HG03442 (cell line): ENCODE results near the gene TCF19.

ENCODE experiments used
- ATAC-seq: cut with Tn5 transposase; IDR thresholded peaks from one replicate; pipeline ENCODE4 v1.9.1; 2021; ENCODE audit warnings: mild to moderate bottlenecking, moderate library complexity; ENCODE audit not compliant: unreplicated experiment

The TCF19 gene, protein sequence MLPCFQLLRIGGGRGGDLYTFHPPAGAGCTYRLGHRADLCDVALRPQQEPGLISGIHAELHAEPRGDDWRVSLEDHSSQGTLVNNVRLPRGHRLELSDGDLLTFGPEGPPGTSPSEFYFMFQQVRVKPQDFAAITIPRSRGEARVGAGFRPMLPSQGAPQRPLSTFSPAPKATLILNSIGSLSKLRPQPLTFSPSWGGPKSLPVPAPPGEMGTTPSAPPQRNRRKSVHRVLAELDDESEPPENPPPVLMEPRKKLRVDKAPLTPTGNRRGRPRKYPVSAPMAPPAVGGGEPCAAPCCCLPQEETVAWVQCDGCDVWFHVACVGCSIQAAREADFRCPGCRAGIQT

DNA sequence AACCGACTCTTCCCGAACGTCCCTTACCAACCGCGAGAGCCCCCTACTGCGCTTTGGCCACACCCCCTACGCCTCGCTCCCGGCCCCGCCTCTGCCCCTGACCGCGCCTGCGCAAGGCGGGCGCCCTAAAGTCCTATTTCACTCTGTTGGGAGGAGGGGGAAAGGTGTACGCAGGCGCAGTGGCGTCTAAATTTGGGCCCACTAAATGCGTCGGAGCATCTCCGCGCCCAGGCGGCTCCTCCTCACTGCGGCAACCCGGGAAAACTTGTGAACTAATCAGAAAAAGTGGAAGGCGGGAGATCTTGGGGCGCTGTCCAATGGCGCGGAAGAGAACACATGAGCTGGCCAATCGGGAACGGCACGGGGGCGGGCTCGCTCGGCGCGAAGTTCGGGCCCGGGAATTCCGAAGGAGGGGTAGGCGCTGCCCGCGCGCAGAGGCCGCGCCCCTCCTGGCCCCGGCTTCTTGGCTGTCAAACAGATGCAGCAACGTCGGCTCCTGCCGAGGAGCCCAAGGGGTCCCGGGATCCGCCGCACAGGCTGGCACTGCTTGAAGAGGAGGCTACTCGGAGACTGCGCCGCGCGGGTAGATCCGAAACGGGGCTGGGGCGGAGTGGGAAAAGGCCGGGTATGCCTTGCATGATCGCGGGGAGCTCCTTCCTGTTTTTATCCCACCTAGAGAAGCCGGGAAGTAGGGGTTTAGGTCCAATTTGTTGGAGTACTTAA is at the start of gene TCF19:
TCF19 (plus strand) TSS at position 450 of the 723 bp plus-strand sequence. CDS start 881 bp downstream, outside the sequence.
- ATAC-seq: peak; percentile 84

DNA sequence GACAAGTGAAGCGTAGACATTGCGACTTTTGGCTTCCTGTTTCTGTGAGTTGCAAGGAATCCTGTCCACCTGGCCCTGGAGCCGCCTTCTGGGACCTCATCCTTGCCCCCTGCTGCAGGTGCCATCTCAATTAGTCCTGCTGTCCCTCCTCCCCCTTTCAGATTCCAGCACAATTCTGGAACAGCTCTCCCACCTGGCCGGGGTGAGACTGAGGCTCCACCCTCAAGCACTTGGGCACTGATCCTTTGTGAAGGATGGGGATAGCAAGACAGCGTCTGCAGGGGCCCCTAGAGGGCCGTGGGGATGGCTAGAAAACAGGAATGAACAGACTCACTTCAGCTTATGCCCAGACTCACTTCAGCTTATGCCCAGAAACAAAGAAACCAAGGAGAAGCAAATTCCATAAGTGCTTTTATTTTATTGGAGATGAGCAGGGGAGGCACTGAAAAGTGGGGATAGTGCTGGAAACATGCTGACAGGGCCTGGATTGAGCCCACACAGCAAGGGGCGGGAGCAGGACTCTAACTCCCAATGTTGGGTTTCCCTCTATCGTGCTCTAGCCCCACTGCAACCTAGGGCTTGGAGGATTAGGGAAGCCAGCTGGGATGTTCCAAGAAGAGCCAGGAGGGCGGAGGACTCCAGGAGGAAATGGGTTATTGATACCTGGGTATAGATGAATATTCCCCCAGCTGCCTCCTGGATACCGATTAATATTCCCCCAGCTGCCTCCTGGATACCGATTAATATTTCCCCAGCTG is 47.4 kb upstream of the TCF19 start:
- no peak for ATAC-seq

DNA sequence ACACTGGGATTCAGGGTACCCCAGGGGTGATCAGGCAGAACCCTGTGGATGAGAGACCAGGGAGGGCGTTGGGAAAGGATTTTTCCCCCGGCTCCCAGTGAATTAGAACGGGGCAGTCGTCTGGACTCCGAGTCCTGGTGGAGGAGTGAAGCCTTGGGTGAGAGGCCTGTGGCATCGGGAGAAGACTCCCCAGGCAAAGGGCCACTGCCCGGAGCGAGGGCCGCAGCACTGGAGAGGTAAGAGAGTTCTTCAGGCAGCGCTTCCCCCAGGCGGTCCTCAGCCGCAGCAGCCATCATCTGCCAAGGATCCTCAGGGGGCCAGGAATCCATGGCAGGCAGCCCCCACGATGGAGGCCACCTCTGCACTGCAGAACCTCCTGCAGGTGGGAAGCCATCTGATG is 46.7 kb upstream of the TCF19 start:
- no peak for ATAC-seq

DNA sequence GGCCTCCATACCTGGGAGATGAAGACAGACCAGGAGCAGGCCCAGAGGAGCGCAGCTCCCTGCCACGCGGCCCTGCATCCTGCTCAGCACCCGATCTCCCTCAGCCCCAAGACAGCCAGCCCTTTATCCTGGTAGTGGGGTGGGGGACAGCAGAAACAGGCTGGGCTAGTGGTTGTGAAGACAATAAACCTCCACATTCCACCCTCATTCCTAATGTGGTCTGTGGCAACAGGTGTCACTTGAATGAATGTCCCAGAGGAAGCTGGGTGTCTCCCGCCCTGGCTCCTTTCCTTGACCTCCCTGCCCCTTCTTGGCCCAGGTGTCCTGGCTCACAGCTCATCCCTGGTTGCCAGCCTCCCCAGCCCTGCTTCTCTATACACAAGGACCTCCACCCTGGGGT is 45.9 kb upstream of the TCF19 start, which contains the start of gene C6orf15:
C6orf15 (minus strand) TSS at position 98 of the 400 bp plus-strand sequence; CDS start at position 78, 20 bp downstream.
- ATAC-seq: no peak

DNA sequence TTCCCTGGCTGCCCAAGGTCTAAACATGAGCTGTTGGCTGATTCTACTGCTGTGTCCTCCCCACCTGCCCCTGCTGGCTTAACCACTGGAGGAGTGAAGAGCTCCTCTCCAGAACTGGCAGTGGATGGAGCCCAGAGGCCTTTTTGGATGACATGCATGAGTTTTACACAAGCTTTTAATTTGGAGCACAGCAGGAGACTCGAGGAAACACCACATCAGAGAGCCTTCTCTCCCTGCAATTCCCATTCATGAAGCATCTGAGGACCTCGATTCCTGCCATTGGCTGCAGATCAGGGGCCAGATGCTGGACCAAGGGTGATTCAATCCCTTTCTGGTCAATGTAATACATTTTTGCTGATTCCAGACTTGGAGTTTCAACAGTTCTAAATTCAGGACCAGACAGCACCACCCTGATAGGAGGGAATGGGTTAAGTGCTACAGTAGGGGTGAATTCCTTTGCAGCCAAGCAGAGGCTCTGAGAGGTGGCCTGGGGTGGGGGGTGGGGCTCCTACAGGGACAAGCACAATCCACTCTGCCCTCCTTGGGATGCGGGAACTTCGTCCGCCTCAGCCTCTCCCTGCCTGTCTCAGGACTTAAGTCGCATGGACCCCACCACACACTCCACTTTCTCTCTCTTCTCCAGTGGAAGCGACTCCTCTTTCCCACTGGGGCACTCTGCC is 44.4 kb upstream of the TCF19 start:
- ATAC-seq: no peak

DNA sequence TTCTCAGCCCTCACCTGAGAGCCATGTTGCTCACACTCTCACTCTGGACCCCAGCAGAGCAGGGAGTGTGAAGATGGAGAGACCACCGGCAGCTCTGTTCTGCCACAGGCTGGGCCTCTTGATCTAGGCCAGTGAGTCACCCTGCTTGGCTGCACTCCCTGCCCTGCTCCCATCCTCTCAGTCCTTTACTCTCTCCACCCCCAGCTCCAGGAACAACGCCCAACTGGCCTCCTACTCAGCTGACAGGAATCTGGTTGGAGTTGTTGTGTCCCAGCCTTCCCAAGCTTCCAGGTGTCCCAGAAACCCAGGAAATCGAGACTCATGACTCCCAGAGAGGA is 43.9 kb upstream of the TCF19 start, which contains the start of gene PSORS1C1:
PSORS1C1 (plus strand) TSS at position 260 of the 338 bp plus-strand sequence. CDS start 14,833 bp downstream, outside the sequence.
- ATAC-seq: no peak

DNA sequence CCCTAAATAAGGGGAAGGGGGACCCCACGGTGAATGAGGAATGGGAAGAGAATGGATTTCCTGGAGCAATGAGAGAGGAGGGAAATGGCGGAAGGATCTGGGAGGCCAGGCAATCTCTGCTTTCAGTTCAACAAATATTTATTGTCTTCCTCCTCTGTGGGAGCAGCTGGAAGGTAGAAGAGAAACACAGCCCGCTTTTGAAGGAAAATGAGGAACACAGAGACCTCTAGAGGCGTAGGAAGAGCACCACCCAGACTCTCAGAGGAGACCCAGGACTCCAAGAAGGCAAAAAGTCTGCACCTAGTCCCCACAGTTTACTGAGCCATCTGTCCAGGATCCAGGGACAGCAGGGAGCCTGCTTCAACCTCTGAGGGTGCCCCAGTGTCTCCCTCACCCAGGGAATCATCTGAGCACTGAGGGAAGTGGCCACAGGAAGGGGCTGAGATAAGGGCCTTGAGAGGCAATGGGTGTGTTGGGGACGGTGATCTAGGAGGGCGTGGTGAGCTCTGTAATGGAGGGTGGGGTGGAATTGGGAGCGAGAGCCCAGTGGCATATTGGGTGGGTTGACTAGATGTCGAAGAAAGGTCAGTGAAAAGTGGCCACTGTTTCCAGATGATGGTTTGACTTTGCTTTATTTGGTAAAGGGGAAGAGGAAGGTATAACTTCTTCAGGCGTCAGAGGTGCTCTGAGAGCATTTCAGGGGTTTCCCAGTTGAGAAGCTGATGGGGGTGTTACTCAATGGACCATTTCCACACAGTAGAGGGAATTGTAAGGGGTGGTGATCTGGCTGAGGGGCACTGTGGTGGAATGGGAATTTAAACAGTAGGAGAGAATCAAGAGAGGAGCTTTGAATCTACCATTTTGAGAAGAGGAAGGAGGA is 43.2 kb upstream of the TCF19 start:
- no peak for ATAC-seq

DNA sequence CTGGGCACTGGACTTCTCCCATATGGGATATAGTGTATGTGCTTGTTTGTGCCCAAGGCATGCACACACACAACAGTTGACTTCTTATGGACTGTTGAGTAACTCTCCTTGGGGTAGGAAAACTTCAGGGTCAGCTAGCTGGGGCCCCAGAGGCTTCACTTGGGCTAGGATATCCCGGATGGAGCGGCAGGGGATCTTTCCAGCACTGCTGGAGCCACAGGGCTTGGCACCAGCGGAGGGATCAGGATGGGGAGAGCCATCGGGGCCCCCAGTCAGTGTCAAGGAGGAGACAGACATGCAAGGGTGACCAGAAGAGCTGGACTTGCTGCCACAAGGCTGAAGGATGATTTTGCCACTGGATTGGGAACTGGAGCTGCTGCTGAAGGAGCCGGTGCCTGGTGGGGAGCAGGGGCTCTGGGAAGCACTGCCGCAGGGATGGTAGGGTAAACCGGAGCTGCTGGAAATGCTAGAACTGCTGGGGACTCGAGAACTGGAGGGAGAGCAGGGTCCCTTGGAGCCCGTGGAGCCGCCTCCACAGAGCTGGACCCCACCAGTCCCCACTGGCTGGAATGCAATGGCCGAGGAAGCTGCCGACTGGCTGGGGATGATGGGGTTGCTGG is 42.3 kb upstream of the TCF19 start:
- ATAC-seq: no peak

DNA sequence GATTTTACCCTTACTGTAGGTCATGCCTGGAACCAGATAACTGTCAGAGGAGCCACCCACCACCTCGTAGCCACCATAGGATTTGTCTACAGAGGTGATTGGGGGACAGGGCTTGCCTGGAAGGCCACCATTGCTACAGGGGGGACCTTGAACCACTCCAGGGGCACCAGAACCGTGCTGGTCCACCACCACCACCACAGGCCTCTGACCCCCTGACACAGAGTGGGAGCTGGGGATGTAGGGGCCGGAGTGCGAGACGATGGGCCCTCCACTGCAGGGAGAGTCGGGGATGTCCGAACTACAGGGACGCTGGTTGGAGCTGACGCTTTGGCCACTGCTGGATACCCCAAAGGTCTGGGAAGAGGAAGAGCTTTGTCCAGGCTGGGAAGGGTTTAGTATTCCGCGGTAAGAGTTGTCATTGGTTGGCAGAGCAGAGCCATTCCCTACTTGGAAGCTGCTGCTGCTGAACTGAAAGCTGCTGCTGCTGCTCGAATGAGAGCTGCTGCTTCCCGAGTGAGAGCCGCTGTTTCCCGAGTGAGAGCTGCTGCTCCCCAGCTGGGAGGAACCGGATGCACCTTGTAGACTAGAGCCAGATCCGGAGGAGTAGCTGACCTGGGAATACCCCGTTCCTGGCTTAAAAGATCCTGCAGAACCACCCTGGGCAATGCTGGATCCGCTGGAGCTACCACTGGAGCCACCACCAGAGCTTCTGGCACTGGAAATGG is 41.6 kb upstream of the TCF19 start:
- no peak for ATAC-seq

DNA sequence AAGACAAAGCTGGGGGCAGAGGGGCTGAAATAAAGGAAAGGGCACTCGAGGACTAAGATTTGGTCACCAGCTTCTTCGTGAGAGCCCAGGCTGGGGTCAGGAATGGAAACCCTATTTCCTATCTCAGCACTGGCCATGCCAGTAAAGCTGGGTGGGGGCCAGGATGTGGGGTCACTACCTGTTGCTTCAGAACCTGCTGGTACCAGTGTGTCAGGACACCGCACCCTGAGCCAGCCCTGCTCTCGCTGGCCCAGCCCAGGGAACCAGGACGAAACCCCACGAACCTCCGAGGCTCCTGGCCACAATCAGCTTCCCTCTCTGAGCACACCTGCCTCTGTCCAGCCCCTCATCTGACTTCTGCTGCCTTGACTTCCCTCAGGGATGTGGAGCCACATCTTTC is 40.2 kb upstream of the TCF19 start:
- no peak for ATAC-seq

DNA sequence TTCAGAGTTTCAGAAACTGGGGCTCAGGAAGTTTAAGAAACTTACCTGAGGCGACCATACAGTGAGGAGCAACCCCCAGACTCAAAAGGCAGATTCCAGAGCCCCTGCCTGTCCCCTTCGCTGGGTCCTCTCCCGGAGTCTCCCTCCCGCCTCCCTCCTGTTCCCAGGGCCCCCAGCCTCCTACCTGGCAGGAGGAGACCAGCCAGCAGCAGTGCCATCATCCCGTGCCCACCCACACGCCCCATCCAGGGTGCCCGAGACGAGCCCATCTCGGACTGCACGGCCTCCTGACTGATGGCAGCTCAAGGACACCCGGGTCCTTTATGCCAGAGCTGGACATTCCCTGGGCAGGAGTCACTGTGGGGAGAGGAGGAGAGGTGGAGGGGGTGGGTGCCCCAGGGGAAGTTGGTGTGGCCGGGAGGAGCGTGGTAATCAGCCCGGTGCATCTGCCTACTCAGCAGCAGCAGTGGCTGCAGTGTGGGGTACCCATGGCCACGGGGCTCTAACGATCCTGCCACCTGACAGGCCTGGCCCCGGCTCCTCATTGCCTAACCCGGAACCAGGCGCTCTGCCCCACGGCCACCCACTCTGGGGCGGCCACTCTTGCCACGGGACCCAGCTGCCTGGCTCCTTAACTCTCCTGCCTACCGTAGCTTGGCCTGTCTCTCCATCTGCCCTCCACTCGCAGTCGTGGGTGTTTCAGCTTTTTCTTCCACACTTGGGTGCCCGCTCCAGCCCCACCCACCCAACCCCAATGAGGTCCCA is 38.1 kb upstream of the TCF19 start, which contains the start of gene CDSN:
CDSN (minus strand) TSS at position 296 of the 765 bp plus-strand sequence; CDS start at position 269, 27 bp downstream.
- no peak for ATAC-seq

DNA sequence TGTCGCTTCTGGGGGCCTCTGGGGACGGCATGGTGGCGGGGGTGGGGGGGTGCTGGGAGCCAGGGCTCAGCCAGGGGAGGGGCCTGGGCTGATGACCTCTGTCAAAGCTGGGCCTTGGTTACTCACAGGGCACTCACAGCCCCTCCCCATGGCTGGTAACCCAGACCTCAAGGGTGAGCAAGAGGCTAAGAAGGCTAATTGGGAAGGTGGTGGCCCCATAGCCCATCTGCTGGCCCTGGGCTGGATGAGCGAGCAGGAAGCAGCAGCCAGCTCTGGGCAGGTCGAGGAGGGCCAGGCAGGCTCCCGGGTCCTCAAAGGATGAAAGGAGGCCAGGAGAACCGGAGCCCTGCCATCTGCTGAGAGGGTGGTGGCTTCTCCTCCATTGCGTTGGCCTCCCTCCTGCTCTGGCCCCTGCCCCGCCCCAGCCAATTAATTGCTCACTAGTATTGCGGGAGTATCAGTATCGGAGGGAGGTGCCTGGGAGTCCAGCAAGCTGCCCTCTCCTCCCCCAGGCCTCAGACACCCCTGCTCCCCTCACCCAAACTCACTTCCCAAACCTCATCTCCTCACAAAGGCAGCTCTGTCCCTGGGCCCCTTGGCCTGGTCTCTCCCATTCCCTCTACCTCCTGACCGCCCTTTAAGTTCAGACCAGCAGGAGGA is 37.1 kb upstream of the TCF19 start:
- no peak for ATAC-seq

DNA sequence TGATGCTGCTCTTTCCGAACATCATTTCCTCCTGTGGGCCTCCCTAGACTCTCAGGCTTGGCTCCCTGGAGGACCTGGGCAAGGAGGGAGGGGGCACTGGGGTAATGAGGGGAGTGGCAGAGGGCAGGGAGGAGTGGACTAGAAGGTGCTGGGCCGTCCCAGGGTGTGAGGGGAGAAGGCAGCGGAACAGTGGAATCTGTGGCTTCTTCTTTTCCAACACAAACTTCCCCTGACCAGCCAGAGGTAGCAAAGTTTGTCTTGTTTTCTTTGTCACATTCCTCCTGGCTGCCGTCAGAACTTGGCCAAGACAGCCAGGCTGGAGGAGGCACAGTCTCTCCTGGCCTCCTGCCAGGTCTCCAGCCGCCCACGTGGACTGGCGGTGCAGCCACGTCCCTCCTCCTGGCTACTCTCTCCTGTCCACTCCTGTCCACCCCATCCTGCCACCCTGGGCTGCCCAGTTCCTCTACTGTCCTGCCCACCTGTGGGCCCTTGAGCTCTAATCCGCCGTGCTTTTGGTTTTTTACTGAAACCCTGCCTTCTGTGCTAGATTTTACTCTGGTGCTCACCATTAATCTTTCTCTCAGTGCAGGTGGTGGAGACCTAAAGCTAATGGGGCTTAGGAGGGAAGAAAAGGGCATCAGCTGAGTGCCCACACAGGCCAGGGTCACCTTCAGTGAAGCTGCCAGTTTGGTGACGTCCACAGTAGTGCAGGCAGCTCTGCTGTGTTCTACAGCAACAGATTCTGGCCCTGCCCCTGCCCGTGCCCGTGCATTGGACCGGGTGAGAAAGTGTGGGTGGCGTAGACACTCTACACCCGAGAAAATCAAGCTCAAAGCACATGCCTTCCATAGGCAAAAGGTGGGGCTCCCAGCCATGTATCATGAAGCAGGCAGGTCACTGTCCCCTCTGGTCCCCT is 35.3 kb upstream of the TCF19 start:
- no peak for ATAC-seq

DNA sequence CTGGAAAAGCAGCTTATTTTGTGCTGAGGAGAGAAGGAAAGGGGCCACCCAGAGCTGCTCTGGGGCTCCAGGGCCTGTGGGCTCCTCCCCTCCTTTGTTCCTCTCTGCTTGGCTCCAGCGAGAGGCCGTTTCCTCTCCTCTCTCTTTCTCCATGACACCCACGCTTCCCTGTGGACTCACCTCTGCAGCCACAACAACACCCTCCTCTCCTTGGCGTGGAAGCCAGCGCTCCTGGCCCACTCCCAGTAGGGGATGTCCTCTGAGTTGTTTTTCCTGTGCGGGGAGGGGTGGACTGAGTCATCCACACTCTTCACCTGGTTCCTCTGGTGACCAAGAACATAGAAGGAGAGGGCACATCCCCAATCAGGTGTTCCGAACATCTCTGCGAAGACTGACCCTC is 33.2 kb upstream of the TCF19 start:
- ATAC-seq: no peak

DNA sequence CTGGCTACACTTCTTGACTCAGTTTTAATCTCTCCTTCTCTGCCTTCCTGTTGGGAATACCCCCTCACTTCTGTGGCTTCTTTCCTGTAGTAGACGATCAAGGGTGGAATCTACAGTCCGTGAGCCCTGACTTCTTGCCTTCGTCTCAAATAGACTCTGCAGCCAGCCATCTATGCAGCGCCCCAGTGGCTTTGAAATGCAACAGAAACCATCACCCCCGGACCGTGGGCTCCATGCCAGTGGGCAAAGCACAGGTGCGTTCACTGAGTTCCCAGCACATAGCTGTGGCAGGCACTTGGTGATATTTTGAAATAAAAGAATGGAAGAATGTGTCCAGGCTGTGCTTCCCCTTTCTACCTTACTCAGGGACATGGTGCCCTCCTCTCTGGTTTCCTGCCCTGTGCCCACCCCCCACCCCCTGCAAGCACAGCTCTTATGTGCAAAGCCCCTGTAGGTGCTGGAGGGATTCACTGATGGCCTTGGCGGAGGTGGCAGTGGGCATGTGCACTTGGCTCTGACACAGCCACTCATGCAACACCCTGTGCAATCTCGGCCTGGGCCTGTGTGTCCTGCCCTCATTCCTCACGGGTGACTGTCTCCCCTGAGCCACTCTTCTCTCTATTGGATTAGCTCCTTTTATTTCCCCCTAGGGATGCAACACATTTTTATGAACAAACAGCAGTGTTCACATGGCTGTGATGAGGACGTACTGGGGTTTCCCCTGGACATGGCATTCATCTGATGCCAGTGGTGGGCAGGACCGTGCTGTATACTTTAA is 32.6 kb upstream of the TCF19 start:
- ATAC-seq: no peak
